ENCODE measurements around the gene RAP1GAP.
"Not testable (repeated sequence)": the region's sequence is repeated elsewhere in the genome, so short reads cannot be mapped to it uniquely, and the experiment has no call there.

Gene RAP1GAP

DNA sequence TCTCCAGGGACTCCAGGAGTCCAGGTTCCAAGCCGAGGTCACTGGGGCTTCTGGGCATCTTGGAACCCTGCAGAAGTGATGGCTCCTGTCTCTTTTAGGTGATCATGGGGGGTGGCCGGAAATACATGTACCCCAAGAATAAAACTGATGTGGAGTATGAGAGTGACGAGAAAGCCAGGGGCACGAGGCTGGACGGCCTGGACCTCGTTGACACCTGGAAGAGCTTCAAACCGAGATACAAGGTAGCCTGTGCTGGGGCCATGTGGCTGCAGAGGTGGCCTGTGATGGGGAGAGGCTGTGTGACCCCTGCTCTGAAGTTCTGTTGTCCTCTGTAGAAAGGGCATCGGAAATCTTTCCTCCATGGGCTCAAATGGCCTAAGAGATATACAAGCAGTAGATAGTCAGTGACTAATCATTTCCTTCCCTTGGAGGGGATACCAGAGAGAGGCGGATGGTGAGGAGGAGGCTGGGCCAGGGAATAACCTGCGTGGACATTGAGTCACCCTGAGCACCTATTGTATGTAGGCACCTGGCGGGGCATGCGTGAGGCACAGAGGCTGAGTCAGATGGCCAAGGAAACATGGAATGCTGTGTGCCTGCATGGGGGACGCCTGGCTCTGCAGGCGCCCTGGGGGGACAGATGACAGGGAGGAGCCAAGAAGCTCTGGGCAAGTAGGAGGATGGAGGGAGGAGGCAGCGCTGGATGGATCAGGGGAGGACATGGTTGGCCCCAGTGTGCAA is 101.0 kb downstream of the RAP1GAP start:
- no peak for DNase-seq

DNA sequence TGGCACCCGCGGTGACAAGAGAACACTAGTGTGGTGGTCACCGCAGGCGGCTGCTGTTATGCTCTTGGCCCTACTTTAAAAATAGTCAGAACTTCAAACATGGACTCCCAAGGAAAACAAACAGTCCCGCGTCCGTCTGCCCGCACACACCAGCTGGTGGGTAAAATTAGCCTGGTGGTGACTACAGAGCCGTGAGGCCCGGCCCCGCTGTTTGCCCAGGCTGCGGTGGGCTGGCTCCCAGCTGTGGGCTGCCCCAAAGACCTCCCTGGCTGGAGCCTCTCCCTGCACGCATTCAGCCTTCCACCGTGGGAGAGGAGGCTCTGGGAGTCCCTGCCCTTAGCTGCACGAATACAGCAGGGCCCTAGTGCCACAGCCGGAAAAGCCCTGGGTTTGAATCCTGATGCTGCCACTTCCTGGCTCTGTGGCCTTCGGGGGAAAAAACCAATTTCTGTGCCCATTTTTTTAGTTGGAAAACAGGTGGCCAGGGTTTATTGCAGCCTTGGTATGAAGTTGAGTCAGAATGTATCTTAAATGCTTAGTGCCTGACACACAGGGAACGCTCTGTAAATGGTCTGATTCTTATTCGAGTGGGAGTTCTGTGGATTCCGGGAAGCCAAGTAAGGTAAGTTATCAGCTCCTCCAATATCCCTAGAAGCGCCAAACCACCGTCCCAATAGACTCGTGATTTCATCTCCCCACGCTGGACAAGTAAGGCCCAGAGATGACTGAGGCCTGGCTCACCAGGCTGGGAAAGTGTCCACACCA is 101.7 kb downstream of the RAP1GAP start:
- DNase-seq, result no peak

DNA sequence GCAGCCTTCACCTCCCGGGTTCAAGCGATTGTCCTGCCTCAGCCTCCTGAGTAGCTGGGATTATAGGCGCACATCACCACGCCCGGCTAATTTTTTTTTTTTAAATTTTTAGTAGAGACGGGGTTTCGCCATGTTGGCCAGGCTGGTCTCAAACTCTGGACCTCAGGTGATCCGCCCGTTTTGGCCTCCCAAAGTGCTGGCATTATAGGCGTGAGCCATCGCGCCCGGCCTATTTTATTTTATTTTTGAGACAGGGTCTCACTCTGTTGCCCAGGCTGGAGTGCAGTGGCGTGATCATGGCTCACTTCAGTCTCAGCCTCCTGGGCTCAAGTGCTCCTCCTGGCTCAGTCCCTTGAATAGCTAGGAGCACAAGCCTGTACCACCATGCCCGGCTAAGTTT is 102.8 kb downstream of the RAP1GAP start:
- not testable (repeated sequence) for DNase-seq

DNA sequence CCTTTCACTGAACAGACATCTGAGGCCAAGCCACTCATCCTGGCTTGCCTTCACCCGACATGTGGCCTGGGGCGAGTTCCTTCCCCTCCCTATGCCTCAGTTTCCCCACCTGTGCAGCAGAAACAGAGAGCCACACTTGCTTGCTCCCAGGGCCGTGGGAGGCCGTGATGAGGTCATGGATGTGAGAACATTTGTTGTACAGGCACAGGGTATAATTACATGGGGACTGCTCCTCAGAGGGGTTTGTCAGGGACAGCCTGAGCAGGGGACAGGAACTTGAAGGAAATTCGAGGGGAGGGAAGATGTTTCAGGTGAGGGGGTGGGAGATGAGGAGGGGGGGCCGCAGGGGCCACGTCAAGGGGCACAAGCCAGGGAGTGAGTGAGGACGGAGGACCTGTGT is 103.9 kb downstream of the RAP1GAP start:
- no peak for DNase-seq

DNA sequence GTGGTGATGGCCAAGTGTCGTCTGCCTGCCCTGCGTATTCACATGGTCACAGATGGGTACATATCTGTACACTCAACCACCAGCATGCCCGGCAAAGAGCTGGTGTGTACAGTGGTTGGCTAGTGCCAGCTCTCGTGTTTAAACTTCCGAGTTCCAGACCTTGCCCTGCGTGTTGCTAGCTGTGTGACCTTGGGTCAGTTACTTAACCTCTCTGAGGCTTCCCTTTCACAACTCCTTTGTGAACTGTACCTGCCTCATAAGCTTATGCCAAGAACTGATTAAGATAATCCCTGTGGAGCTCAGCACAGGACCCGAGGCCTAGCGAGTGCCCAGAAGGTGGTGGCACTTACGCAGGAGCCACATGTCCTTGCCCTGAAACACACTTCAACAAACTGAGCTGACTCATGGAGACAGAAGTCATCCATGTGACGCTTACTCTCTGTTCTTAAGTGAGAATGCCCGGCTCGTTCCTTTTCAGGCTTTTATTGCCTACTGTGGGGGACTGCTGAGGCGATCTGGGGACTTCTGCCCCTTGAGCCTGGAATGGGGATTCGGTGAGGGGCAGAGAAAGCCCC is 104.5 kb downstream of the RAP1GAP start:
- no peak for DNase-seq

DNA sequence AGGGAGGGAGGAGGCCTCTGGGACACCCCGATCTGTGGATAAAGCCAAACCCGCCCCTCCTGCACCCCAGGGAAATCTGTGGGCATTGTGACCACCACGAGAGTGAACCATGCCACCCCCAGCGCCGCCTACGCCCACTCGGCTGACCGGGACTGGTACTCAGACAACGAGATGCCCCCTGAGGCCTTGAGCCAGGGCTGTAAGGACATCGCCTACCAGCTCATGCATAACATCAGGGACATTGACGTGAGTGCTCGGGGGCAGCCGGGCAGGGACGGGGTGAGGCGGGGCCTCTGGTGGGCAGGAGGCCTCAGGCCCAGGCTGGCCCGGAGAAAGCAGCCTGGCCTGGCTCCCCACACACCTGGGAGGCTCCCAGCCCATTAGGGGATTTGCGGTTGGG is 105.2 kb downstream of the RAP1GAP start:
- DNase-seq, result no peak

DNA sequence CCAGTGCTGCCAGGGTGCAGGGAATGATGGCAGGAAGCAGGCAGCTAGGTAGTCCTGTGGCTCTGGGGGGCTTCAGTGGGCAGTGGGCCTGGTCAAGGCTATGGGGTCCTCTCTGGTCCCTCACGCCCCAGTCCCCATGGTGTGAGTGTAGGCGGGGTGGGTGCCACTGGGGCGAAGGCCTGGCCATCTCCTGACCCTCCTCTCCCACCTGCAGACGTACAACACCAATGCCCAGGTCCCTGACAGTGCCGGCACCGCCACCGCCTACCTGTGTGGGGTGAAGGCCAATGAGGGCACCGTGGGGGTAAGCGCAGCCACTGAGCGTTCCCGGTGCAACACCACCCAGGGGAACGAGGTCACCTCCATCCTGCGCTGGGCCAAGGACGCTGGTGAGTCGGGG is 106.3 kb downstream of the RAP1GAP start:
- DNase-seq, result no peak

DNA sequence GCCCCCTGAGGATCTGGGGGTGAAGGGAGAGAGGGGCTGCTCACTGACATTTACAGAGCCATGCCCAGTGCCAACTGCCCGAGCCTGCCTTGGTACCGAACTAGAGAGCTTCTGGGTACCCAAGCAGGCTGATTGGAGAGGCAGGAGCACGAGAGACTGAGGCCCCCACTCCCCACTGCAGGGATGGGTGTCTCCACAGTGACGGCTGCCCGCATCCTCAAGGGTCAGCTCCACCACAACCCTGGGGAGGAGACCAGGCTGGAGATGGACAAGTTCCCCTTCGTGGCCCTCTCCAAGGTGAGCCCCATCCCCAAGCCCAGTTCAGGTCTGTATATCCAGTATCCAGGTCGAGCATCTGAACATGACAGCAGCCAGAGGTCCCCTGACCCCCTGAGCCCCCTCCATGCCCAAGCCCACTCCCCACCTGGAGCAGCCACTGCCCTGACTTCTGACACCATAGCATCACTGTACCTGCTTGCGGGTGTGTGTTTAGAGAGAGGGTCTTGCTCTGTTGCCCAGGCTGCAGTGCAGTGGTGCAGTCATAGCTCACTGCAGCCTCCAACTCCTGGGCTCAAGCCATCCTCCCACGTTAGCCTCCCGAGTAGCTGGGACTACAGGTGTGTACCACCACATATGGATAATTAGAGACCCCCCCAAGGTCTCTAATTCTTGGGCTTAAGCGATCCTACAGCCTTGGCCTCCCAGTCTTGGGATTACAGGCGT is 108.1 kb downstream of the RAP1GAP start:
- DNase-seq, result no peak

DNA sequence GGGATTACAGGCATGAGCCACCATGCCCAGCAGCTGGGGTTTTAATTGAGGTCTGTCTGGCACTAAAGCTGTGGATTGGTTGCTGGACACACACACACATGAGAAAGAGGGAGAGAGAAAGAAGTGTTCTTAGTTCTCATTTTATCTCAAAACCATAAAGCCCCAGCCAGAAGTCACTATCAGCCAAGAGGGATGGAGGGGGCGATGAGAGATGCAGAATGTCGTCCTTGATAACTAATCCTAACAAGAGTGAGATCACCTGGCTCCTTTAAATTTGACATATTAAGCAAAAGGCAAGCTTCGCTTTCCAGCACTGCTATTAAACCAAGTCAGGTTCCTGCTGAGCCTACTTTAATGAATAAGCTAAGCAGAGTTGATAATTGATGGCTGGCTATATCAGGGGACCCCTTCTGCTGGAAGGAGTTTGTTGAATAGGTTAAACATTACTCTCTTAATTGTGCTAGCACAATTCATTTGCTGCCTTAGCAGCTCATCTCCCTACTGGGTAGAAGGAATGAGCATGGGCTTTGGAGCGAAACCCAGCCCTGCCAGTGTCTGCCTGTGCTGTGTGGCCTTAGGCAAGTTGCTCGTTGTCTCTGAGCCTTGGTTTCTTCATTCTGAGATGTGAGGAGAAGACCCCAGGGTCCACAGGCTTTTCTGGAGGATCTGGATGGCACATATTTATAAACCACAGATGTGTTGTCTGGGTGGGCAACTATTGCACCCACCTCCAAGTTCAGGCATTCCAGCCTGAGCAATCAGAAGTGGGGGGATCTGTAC is 109.2 kb downstream of the RAP1GAP start:
- DNase-seq, result no peak

DNA sequence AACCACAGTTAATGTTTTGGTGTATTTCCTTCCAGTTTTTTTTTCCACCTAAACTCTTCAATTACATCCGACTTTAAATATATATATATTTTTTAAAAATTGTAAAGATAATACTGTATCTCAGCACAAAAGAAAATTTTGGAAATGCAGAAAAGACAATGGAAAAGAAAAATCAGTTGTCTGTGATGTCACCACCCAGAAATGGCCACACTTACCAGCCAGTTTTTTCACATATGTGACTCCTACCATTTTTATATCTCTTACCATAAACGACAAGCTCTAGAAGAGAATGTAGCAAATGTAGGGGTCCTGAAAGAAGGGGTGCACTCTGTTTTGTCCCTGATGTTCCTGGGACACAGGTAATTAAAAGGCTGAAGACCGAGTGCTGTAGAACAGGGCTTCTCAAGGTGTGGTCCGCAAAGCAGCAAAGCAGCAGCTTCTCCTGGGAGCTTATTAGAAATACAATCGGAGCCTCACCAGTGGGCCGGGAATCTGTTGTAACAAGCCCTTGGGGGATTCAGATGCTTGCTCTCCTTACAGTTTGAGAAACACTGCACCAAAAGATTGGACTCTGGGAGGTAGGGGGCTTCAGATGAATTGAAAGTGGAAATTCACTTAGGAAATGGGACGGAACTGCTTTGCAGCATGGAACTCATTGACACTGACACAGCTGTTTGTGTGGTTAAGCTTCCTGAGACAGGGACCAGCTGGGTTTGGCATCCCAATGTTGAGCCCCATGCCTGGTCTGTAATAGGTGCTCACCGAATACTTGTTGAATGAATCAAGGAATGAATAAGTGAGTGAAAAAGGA is 115.8 kb downstream of the RAP1GAP start:
- DNase-seq, result no peak

DNA sequence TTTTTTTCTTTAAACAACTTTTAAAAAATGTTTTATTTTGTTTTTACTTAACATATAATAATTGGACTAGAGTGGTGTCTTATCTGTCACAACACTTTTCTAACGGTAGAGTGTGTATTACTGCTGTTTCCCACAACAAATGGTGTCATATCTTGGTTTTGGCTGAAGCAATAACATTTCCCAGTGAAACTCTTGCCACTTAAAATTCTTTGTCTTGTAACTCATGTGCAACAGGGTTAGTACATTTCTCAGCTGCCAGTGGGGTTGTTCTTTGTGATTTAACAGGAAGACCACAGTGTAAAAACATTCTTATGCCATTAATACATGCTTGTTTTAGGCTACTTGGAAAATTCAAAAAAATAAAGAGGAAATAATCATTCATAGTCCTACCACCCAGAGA is 116.4 kb downstream of the RAP1GAP start:
- no peak for DNase-seq

DNA sequence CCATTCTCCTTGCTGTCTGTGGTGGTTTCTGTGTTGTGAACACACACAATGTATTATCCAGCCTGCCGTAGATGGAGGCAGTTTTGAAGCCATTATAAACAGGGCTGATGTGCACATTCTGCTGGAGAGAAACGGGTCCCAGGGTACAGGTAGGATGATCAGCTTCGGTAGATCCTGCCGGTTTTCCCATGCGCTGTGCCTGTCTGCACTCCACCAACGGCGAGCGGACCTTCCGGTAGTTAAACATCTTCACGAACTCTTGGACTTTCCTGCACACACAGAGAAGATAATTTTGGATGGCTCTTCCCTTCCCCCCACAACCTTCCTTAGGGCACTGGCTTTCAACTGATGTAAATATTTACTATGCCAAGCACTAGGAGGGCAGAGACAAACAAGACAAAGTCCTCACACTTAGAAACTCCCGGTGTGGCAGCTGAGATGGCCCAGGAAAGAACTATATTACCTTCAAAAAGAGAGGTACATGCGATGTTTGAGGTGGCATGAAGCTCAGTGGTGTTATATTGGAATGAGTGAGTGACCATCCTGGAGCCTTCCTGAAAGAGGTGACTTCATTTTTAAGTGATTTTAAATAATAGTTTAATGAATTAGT is 118.2 kb downstream of the RAP1GAP start:
- DNase-seq, result no peak

DNA sequence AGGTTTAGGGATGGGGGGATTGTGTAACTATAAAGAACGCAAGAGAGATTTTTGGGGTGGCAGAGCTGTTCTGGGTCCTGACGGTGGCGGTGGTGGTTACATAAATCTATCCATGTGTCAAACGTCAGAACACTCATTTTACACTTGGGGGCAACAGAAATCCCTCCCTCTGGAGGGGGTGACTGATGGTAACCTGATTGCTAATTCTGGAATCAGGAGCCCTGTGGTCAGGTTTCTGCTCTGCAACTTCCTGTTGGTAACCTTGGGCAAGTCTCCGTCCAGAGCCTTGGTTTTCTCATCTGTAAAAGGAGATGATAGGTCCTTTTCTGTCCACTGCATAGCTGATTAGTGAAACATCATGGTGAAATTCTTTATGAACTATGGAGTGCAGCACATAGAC is 119.1 kb downstream of the RAP1GAP start:
- no peak for DNase-seq

DNA sequence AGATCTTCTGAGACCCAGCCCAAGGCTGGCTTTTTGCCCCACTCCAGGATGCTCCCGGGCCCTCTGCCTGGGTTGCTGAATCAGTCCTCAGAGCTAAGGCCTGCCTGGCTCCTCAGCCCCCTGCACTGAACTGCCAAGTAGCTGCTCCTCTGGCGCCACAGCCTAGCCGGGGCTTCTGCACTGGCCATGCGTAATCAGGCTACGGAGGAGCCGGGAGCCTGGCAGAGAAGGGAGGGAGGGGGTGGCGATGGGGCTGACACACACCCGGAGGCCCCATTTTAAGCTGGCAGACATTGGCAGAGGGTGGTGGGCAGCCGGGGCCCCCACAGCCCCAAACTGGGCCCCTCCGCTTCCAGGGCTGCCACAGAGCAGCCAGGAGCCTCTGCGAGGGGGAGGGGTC is 121.3 kb downstream of the RAP1GAP start:
- DNase-seq, result no peak
